Measurements from ENCODE around the gene MYNN. TPM values are rescaled to one million over a fixed set of nuclear protein-coding genes. Genes with fewer than 3 reads are reported as not detected.

The MYNN gene
- total RNA-seq, 1 experiment from 2014 or later: 13.5 TPM

DNA sequence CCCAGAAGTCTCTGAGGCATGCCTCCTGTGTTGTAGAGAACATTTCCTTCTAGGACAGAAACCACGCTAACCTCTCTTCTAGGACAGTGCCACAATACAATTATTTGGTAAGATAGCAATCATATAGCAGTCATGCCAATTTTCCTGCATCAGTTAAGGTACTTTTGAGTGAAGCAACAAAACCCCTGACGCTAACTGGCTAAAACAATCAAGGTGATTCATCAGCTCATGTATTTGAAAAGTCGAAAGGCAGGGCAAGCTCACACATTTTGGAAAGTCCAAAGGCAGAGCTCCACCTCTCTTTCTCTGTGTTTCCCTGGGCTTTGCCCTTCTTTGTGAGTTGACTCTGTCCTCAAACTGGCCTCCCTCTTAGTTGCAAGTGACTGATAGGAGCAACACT lies 18.5 kb upstream of the MYNN start:
- Histone ChIP-seq H3K27ac (ENCODE audit: low read depth, low read length) (no peak overlapping the region), H3K9ac (ENCODE audit: low read length) (no peak overlapping the region), H3K9me2 (ENCODE audit: insufficient read depth) (no peaks in the 10 kb centered on the region), H4K20me1 (ENCODE audit: insufficient read depth) (no peaks in the 10 kb centered on the region), H2AFZ (ENCODE audit: low read depth, low read length, poor library complexity, severe bottlenecking) (no peak overlapping the region), H3K79me2 (ENCODE audit: insufficient read depth, low read length) (no peaks in the 10 kb centered on the region), H3K36me3 (ENCODE audit: control insufficient read depth in 1 of 2, insufficient read depth in 2 of 2, low read length in 2 of 2) (no peaks in the 10 kb centered on the region), H3K4me3 (replicated peaks in 1 of 2; ENCODE audit: low read depth in 1 of 2, low read length in 2 of 2) (no peak overlapping the region), H3K4me1 (ENCODE audit: control insufficient read depth in 1 of 2, insufficient read depth in 2 of 2, low read length in 2 of 2) (no peaks in the 10 kb centered on the region), H3K9me3 (ENCODE audit: control insufficient read depth in 1 of 2, insufficient read depth in 1 of 2, low read depth in 1 of 2, low read length in 2 of 2) (no peaks in the 10 kb centered on the region), H3K4me2 (ENCODE audit: low read length) (no peak overlapping the region), H3K27me3 (ENCODE audit: insufficient read depth, low read length) (no peaks in the 10 kb centered on the region)
- ChIA-PET CTCF (no interaction called here), POLR2A (interaction anchor here (0.8 kb wide), 1 partner anchor 10 kb away, joined by 3 read pairs; the partner anchor contains the start of gene TERC), RAD21 (ENCODE audit: low non-redundant PET in 1 of 2, low total read pairs in 2 of 2, uncharacterized antibody in 2 of 2, unreplicated experiment in 2 of 2) (no interaction called here)
- ATAC-seq (no peak), DNase-seq (ENCODE audit: low read depth, low spot score) (no peak)
- BruUV-seq (replicated peaks): no TSS peak
- intact Hi-C loops (cut with micrococcal nuclease): no loop called here
- TF ChIP-seq ZFX (IDR thresholded peaks at IDR 0.05) (no peak), YY1 (IDR thresholded peaks at IDR 0.05; ENCODE audit: extremely low read depth, insufficient replicate concordance, low read depth, low read length) (no peak)

DNA sequence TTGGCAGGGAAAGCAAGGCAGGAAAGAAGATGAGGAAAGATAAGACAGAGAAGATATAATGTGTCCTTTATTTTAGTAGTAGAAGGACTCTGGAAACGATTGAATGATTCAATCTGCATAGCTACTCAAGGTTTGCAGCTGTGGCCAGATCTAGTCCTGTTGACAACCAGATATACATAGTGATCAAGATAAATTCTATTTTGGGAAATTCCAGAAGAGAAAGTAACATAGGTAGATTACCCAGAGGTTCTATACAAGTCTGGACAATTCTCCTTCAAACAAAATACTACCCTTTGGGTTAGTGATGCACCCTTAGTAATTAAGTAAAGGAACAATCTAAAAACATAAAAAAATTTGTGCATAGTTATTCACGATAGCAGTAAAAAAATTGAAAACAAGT lies 17.7 kb upstream of the MYNN start:
- Histone ChIP-seq H3K9ac (ENCODE audit: low read length) (no peak overlapping the region), H2AFZ (ENCODE audit: low read depth, low read length, poor library complexity, severe bottlenecking) (no peak overlapping the region), H3K4me1 (ENCODE audit: control insufficient read depth in 1 of 2, insufficient read depth in 2 of 2, low read length in 2 of 2) (no peaks in the 10 kb centered on the region), H3K79me2 (ENCODE audit: insufficient read depth, low read length) (no peaks in the 10 kb centered on the region), H3K4me3 (replicated peaks in 1 of 2; ENCODE audit: low read depth in 1 of 2, low read length in 2 of 2) (no peak overlapping the region), H3K9me3 (ENCODE audit: control insufficient read depth in 1 of 2, insufficient read depth in 1 of 2, low read depth in 1 of 2, low read length in 2 of 2) (no peaks in the 10 kb centered on the region), H3K27me3 (ENCODE audit: insufficient read depth, low read length) (no peaks in the 10 kb centered on the region), H3K9me2 (ENCODE audit: insufficient read depth) (no peaks in the 10 kb centered on the region), H3K27ac (ENCODE audit: low read depth, low read length) (no peak overlapping the region), H4K20me1 (ENCODE audit: insufficient read depth) (no peaks in the 10 kb centered on the region), H3K4me2 (ENCODE audit: low read length) (no peak overlapping the region), H3K36me3 (ENCODE audit: control insufficient read depth in 1 of 2, insufficient read depth in 2 of 2, low read length in 2 of 2) (no peaks in the 10 kb centered on the region)
- DNase-seq (ENCODE audit: low read depth, low spot score): no peak
- ChIA-PET CTCF (no interaction called here), RAD21 (ENCODE audit: low non-redundant PET in 1 of 2, low total read pairs in 2 of 2, uncharacterized antibody in 2 of 2, unreplicated experiment in 2 of 2) (no interaction called here), POLR2A (no interaction called here)
- intact Hi-C loops (cut with micrococcal nuclease): no loop called here
- ATAC-seq: no peak
- no TSS peak for BruUV-seq (replicated peaks)
- TF ChIP-seq, protein P1, sequence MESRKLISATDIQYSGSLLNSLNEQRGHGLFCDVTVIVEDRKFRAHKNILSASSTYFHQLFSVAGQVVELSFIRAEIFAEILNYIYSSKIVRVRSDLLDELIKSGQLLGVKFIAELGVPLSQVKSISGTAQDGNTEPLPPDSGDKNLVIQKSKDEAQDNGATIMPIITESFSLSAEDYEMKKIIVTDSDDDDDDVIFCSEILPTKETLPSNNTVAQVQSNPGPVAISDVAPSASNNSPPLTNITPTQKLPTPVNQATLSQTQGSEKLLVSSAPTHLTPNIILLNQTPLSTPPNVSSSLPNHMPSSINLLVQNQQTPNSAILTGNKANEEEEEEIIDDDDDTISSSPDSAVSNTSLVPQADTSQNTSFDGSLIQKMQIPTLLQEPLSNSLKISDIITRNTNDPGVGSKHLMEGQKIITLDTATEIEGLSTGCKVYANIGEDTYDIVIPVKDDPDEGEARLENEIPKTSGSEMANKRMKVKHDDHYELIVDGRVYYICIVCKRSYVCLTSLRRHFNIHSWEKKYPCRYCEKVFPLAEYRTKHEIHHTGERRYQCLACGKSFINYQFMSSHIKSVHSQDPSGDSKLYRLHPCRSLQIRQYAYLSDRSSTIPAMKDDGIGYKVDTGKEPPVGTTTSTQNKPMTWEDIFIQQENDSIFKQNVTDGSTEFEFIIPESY (IDR thresholded peaks at IDR 0.05; ENCODE audit: extremely low read depth, insufficient replicate concordance, low read length): no peak
- TF ChIP-seq TCF7L2 (IDR thresholded peaks at IDR 0.05; ENCODE audit: borderline replicate concordance, extremely low read depth, insufficient read depth, insufficient read length) (no peak), SRF (IDR thresholded peaks at IDR 0.05; ENCODE audit: low read depth) (no peak), ZFX (IDR thresholded peaks at IDR 0.05) (no peak), ZNF274 (IDR thresholded peaks at IDR 0.05; ENCODE audit: low read depth, low read length) (no peak), EGR1 (IDR thresholded peaks at IDR 0.05; ENCODE audit: low read depth) (no peak), RAD21 (IDR thresholded peaks at IDR 0.05; ENCODE audit: low read depth) (no peak), SIN3A (IDR thresholded peaks at IDR 0.05; ENCODE audit: low read depth) (no peak), CEBPB (IDR thresholded peaks at IDR 0.05; ENCODE audit: low read depth) (no peak), EZH2phosphoT487 (IDR thresholded peaks at IDR 0.05; ENCODE audit: borderline replicate concordance) (no peak), FOSL1 (IDR thresholded peaks at IDR 0.05; ENCODE audit: low read depth) (no peak)
- TF ChIP-seq, protein P2, sequence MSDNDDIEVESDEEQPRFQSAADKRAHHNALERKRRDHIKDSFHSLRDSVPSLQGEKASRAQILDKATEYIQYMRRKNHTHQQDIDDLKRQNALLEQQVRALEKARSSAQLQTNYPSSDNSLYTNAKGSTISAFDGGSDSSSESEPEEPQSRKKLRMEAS (IDR thresholded peaks at IDR 0.05): no peak
- TF ChIP-seq, protein P3, sequence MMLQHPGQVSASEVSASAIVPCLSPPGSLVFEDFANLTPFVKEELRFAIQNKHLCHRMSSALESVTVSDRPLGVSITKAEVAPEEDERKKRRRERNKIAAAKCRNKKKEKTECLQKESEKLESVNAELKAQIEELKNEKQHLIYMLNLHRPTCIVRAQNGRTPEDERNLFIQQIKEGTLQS (IDR thresholded peaks at IDR 0.05): no peak
- TF ChIP-seq, protein P4, sequence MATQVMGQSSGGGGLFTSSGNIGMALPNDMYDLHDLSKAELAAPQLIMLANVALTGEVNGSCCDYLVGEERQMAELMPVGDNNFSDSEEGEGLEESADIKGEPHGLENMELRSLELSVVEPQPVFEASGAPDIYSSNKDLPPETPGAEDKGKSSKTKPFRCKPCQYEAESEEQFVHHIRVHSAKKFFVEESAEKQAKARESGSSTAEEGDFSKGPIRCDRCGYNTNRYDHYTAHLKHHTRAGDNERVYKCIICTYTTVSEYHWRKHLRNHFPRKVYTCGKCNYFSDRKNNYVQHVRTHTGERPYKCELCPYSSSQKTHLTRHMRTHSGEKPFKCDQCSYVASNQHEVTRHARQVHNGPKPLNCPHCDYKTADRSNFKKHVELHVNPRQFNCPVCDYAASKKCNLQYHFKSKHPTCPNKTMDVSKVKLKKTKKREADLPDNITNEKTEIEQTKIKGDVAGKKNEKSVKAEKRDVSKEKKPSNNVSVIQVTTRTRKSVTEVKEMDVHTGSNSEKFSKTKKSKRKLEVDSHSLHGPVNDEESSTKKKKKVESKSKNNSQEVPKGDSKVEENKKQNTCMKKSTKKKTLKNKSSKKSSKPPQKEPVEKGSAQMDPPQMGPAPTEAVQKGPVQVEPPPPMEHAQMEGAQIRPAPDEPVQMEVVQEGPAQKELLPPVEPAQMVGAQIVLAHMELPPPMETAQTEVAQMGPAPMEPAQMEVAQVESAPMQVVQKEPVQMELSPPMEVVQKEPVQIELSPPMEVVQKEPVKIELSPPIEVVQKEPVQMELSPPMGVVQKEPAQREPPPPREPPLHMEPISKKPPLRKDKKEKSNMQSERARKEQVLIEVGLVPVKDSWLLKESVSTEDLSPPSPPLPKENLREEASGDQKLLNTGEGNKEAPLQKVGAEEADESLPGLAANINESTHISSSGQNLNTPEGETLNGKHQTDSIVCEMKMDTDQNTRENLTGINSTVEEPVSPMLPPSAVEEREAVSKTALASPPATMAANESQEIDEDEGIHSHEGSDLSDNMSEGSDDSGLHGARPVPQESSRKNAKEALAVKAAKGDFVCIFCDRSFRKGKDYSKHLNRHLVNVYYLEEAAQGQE (IDR thresholded peaks at IDR 0.05; ENCODE audit: low read depth): no peak
